SK-N-MC (cell line): ENCODE results near the gene EMILIN2.

Source experiments
- EZH2 ChIP-seq: fragments of 200-600 bp; sonication (generic); IDR thresholded peaks from one replicate; pipeline ENCODE4 v1.6.1; 2017; ENCODE audit warnings: antibody characterized with exemption
- FOXP2 ChIP-seq: optimal IDR thresholded peaks from 2 replicates; pipeline ENCODE3; 2011; ENCODE audit warnings: mild to moderate bottlenecking, moderate library complexity; ENCODE audit not compliant: insufficient read depth; ENCODE audit errors: extremely low read length, control extremely low read depth
- POLR2AphosphoS5 ChIP-seq: IDR thresholded peaks from 2 replicates; pipeline ENCODE4 v1.6.1; 2012; ENCODE audit warnings: mild to moderate bottlenecking, low read depth, low read length, borderline replicate concordance

GRCh38 chr18:2890606-2891005 is 43.8 kb downstream of the EMILIN2 start:
- no peak for TF ChIP-seq POLR2AphosphoS5
- TF ChIP-seq EZH2 = no peak
- TF ChIP-seq FOXP2 = no peak
